Measurements from ENCODE around the gene CRADD.

DNA sequence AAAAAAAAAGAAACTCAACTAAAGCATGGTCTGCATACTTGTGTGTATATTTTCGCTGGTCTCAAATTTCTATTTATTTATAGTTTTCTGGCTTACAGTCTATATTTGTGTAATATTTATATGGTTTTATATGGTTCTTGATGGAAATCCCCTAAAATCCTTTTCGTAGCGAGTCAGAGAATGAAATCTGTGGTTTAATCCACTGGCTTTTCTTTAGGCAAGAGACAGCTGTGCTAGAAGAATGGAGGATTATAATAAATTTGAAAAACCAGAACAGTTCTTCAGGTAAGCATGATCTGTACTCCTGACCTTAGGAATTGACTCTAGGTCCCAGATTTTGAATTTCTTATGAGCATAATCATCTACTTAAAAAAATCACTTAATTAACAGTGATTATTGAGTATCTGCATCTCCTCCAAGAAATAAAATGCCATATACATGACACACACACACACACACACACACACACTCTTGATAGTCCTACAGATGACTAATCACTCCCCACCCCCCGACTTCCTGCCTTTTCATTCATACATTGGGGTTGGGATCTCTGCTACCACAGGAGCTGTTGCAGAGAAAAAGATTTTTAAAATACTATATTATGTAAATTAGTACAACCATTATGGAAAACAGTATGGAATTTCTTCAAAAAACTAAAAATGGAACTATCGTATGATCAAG is 113.4 kb downstream of the CRADD start:
- TF ChIP-seq EZH2 (IDR thresholded peaks at IDR 0.05) (no peak), POLR2AphosphoS5 (IDR thresholded peaks at IDR 0.05; ENCODE audit: borderline replicate concordance, low read depth, low read length) (no peak)
